ENCODE results near the gene ATP10A. TPM values are rescaled to one million over a fixed set of nuclear protein-coding genes. Genes with fewer than 3 reads are reported as not detected.

The ATP10A gene
- total RNA-seq, 1 experiment from 2014 or later, result 0.02 TPM

- Histone ChIP-seq H2AFZ (ENCODE audit: low read depth, low read length, poor library complexity, severe bottlenecking) (no peak overlapping the region), H3K4me1 (ENCODE audit: control insufficient read depth in 1 of 2, insufficient read depth in 2 of 2, low read length in 2 of 2) (no peaks in the 10 kb centered on the region), H3K9me3 (ENCODE audit: control insufficient read depth in 1 of 2, insufficient read depth in 1 of 2, low read depth in 1 of 2, low read length in 2 of 2) (peaks cover 3 to 24% of the 10 kb centered on the region in 2 experiments; a peak in 2 of 4 replicates), H3K27ac (ENCODE audit: low read depth, low read length) (no peak overlapping the region), H3K4me2 (ENCODE audit: low read length) (no peak overlapping the region), H3K79me2 (ENCODE audit: insufficient read depth, low read length) (no peaks in the 10 kb centered on the region), H3K4me3 (replicated peaks in 1 of 2; ENCODE audit: low read depth in 1 of 2, low read length in 2 of 2) (no peak overlapping the region), H3K9ac (ENCODE audit: low read length) (no peak overlapping the region), H3K27me3 (ENCODE audit: insufficient read depth, low read length) (no peaks in the 10 kb centered on the region), H3K36me3 (ENCODE audit: control insufficient read depth in 1 of 2, insufficient read depth in 2 of 2, low read length in 2 of 2) (no peaks in the 10 kb centered on the region), H4K20me1 (ENCODE audit: insufficient read depth) (no peaks in the 10 kb centered on the region), H3K9me2 (ENCODE audit: insufficient read depth) (no peaks in the 10 kb centered on the region)
- ATAC-seq, result no peak
- intact Hi-C loops (cut with micrococcal nuclease), result no loop called here
- CTCF ChIA-PET, result no interaction called here
- TF ChIP-seq CBX3 (IDR thresholded peaks at IDR 0.05; ENCODE audit: low read depth), result no peak
- TF ChIP-seq CTCF (IDR thresholded peaks at IDR 0.05 in 2 of 3, conservative IDR thresholded peaks at IDR 0.05 in 1 of 3; ENCODE audit: borderline replicate concordance in 1 of 3, insufficient read depth in 1 of 3, low read depth in 2 of 3, low read length in 2 of 3), result no peak
- no peak for TF ChIP-seq EZH2 (IDR thresholded peaks at IDR 0.05)
- no peak for TF ChIP-seq EGR1 (IDR thresholded peaks at IDR 0.05; ENCODE audit: low read depth)
- TF ChIP-seq SP1 (IDR thresholded peaks at IDR 0.05; ENCODE audit: low read depth), result no peak
- TF ChIP-seq EZH2phosphoT487 (IDR thresholded peaks at IDR 0.05; ENCODE audit: borderline replicate concordance), result no peak
- TF ChIP-seq YY1 (IDR thresholded peaks at IDR 0.05; ENCODE audit: extremely low read depth, insufficient replicate concordance, low read depth, low read length), result no peak
- no peak for TF ChIP-seq MAX (IDR thresholded peaks at IDR 0.05)
- TF ChIP-seq FOSL1 (IDR thresholded peaks at IDR 0.05; ENCODE audit: low read depth), result no peak
- no peak for TF ChIP-seq REST (IDR thresholded peaks at IDR 0.05; ENCODE audit: low read depth)
- no peak for TF ChIP-seq TCF7L2 (IDR thresholded peaks at IDR 0.05; ENCODE audit: borderline replicate concordance, extremely low read depth, insufficient read depth, insufficient read length)
- TF ChIP-seq RAD21 (IDR thresholded peaks at IDR 0.05; ENCODE audit: low read depth), result no peak
- no peak for TF ChIP-seq ATF3 (IDR thresholded peaks at IDR 0.05)
- no peak for TF ChIP-seq SRF (IDR thresholded peaks at IDR 0.05; ENCODE audit: low read depth)
- POLR2A ChIA-PET, result no interaction called here
- no TSS peak for BruUV-seq (replicated peaks)
- DNase-seq (ENCODE audit: low read depth, low spot score), result no peak
- RAD21 ChIA-PET (ENCODE audit: low non-redundant PET in 1 of 2, low total read pairs in 2 of 2, uncharacterized antibody in 2 of 2, unreplicated experiment in 2 of 2), result no interaction called here
Observed at GRCh38 chr15:25737218-25737643, 125.9 kb downstream of the ATP10A start.
